RCC 7860 (cell line): Measurements from ENCODE around the gene PLEKHF1.

Source experiments
- DNase-seq: peaks from one replicate; pipeline ENCODE4 v3.0.0-alpha.2; 2015; ENCODE audit warnings: low spot score
- FAIRE-seq: peaks from 2 replicates; lab custom pipeline; 2012; peaks lifted over from hg19 to GRCh38; lab: Jason Lieb, UNC

The PLEKHF1 gene

GRCh38 chr19:29677001-29677817 lies 11.9 kb downstream of the PLEKHF1 start:
- no peak for DNase-seq
- FAIRE-seq = no peak

GRCh38 chr19:29678484-29679106 lies 13.3 kb downstream of the PLEKHF1 start:
- DNase-seq (no peak), FAIRE-seq (no peak)

- FAIRE-seq = no peak
These were observed 14.4 kb downstream of the PLEKHF1 start for GRCh38 chr19:29679598-29680210.

GRCh38 chr19:29680447-29680846 lies 15.2 kb downstream of the PLEKHF1 start:
- DNase-seq (no peak), FAIRE-seq (no peak)

More at GRCh38 chr19:29679598-29680210, 14.4 kb downstream of the PLEKHF1 start:
- DNase-seq = no peak

GRCh38 chr19:29680937-29681336 lies 15.7 kb downstream of the PLEKHF1 start:
- FAIRE-seq = no peak
- no peak for DNase-seq

GRCh38 chr19:29681422-29682235 lies 16.4 kb downstream of the PLEKHF1 start:
- DNase-seq (no peak), FAIRE-seq (no peak)

GRCh38 chr19:29682236-29682895 lies 17.1 kb downstream of the PLEKHF1 start:
- FAIRE-seq (no peak), DNase-seq (no peak)

- FAIRE-seq (no peak), DNase-seq (no peak)
These were observed 17.7 kb downstream of the PLEKHF1 start for GRCh38 chr19:29683009-29683408.

- no peak for DNase-seq
These were observed 20.1 kb downstream of the PLEKHF1 start for GRCh38 chr19:29685326-29685725.

GRCh38 chr19:29686285-29686805 lies 21.1 kb downstream of the PLEKHF1 start:
- DNase-seq (no peak), FAIRE-seq (no peak)

More at GRCh38 chr19:29685326-29685725, 20.1 kb downstream of the PLEKHF1 start:
- FAIRE-seq = no peak

- DNase-seq = no peak
- no peak for FAIRE-seq
These were observed 22.1 kb downstream of the PLEKHF1 start for GRCh38 chr19:29687244-29687896.

GRCh38 chr19:29687897-29688728 lies 22.9 kb downstream of the PLEKHF1 start:
- DNase-seq (no peak), FAIRE-seq (no peak)

- no peak for FAIRE-seq
- peak; percentile 47 for DNase-seq
These were observed 25.6 kb downstream of the PLEKHF1 start for GRCh38 chr19:29690842-29691241.

- no peak for FAIRE-seq
- no peak for DNase-seq
These were observed 28.9 kb downstream of the PLEKHF1 start for GRCh38 chr19:29694161-29694560.

GRCh38 chr19:29694669-29695627 lies 29.7 kb downstream of the PLEKHF1 start:
- DNase-seq (no peak), FAIRE-seq (no peak)

- FAIRE-seq = no peak
- no peak for DNase-seq
These were observed 30.7 kb downstream of the PLEKHF1 start for GRCh38 chr19:29695765-29696564.

GRCh38 chr19:29696565-29696846 lies 31.2 kb downstream of the PLEKHF1 start:
- DNase-seq (no peak), FAIRE-seq (no peak)
